ENCODE results near the gene ACRBP. TPM values are rescaled to one million over a fixed set of nuclear protein-coding genes. Genes with fewer than 3 reads are reported as not detected.

Gene ACRBP
- total RNA-seq, 1 experiment from 2014 or later = 0.77 TPM

GRCh38 chr12:6666211-6666610, 19.0 kb upstream of the ACRBP start:
- no peak overlapping the region for H3K4me2 ChIP-seq (ENCODE audit: low read length)
- TF ChIP-seq EZH2 (IDR thresholded peaks at IDR 0.05; ENCODE audit: low read length, unreplicated experiment) = no peak
- TF ChIP-seq EZH2phosphoT487 (IDR thresholded peaks at IDR 0.05; ENCODE audit: borderline replicate concordance, low read length) = no peak
- TF ChIP-seq CTCF (conservative IDR thresholded peaks at IDR 0.05; ENCODE audit: low read depth, low read length) = no peak
- no peak overlapping the region for H3K9ac ChIP-seq (ENCODE audit: low read length)
- no peaks in the 10 kb centered on the region for H4K20me1 ChIP-seq (ENCODE audit: low read length)
- no peak overlapping the region for H3K4me3 ChIP-seq (ENCODE audit: low read length)
- CTCF ChIA-PET = interaction anchor here (0.7 kb wide), 1 partner anchor 18 kb away, joined by 8 read pairs; no protein-coding TSS in a partner anchor
- POLR2A ChIA-PET (ENCODE audit: unreplicated experiment) = no interaction called here
- no peaks in the 10 kb centered on the region for H3K9me3 ChIP-seq (ENCODE audit: low read length)
- intact Hi-C loops (cut with micrococcal nuclease) = no loop called here
- H3K79me2 ChIP-seq (ENCODE audit: low read length) = peaks cover 11% of the 10 kb centered on the region
- no TSS peak for BruUV-seq (replicated peaks)
- H3K9me2 ChIP-seq (replicated peaks; ENCODE audit: low read length) = no peaks in the 10 kb centered on the region
- H3K27ac ChIP-seq (ENCODE audit: low read length) = no peak overlapping the region
- ATAC-seq = no peak
- no peaks in the 10 kb centered on the region for H3F3A ChIP-seq (ENCODE audit: low read length, unreplicated experiment)
- H3K36me3 ChIP-seq (ENCODE audit: low read depth, low read length) = peaks cover 26% of the 10 kb centered on the region; the same call in 1 of the 2 replicates
- H3K27me3 ChIP-seq (ENCODE audit: low read length) = no peaks in the 10 kb centered on the region
- no peak overlapping the region for H2AFZ ChIP-seq (ENCODE audit: low read length)
- H3K4me1 ChIP-seq (ENCODE audit: insufficient read depth, low read length) = peaks cover 8% of the 10 kb centered on the region; the same call in 1 of the 2 replicates
- no peak for DNase-seq

- ChIA-PET CTCF (no interaction called here), POLR2A (ENCODE audit: unreplicated experiment) (interaction anchor here (0.5 to 0.6 kb wide), 2 partner anchors 25 to 277 kb away, joined by 7 to 9 read pairs; partner anchors contain the start of gene ZNF384)
- H3K4me2 ChIP-seq (ENCODE audit: low read length) = no peak overlapping the region
- no TSS peak for BruUV-seq (replicated peaks)
- ATAC-seq = no peak
- H2AFZ ChIP-seq (ENCODE audit: low read length) = no peak overlapping the region
- no peaks in the 10 kb centered on the region for H4K20me1 ChIP-seq (ENCODE audit: low read length)
- H3K27ac ChIP-seq (ENCODE audit: low read length) = no peak overlapping the region
- TF ChIP-seq EZH2phosphoT487 (IDR thresholded peaks at IDR 0.05; ENCODE audit: borderline replicate concordance, low read length) (no peak), EZH2 (IDR thresholded peaks at IDR 0.05; ENCODE audit: low read length, unreplicated experiment) (no peak)
- peaks cover 11% of the 10 kb centered on the region for H3K79me2 ChIP-seq (ENCODE audit: low read length)
- peaks cover 8% of the 10 kb centered on the region; the same call in 1 of the 2 replicates for H3K4me1 ChIP-seq (ENCODE audit: insufficient read depth, low read length)
- no peaks in the 10 kb centered on the region for H3K9me3 ChIP-seq (ENCODE audit: low read length)
- DNase-seq = no peak
- H3K36me3 ChIP-seq (ENCODE audit: low read depth, low read length) = peaks cover 13% of the 10 kb centered on the region; the same call in 1 of the 2 replicates
- no peaks in the 10 kb centered on the region for H3K27me3 ChIP-seq (ENCODE audit: low read length)
- no peak overlapping the region for H3K4me3 ChIP-seq (ENCODE audit: low read length)
- intact Hi-C loops (cut with micrococcal nuclease) = loop anchor here (5.0 kb wide), 1 partner anchor 48 kb away; no protein-coding TSS in a partner anchor
- no peak overlapping the region for H3K9ac ChIP-seq (ENCODE audit: low read length)
- H3F3A ChIP-seq (ENCODE audit: low read length, unreplicated experiment) = no peaks in the 10 kb centered on the region
- no peaks in the 10 kb centered on the region for H3K9me2 ChIP-seq (replicated peaks; ENCODE audit: low read length)
Observed at GRCh38 chr12:6664902-6665301, 17.7 kb upstream of the ACRBP start.

GRCh38 chr12:6662906-6663742, 15.9 kb upstream of the ACRBP start, which contains the start of gene ING4:
Gene ING4 (minus strand): TSS chr12:6663119. CDS start chr12:6663101, 18 bp downstream.
- Histone ChIP-seq H3K79me2 (ENCODE audit: low read length) (peaks cover 11% of the 10 kb centered on the region), H3F3A (ENCODE audit: low read length, unreplicated experiment) (no peaks in the 10 kb centered on the region), H3K4me3 (ENCODE audit: low read length) (peak within 1 kb of the TSS; percentile 75), H2AFZ (ENCODE audit: low read length) (peak within 1 kb of the TSS; percentile 81), H3K36me3 (ENCODE audit: low read depth, low read length) (peaks cover 4% of the 10 kb centered on the region; the same call in 1 of the 2 replicates), H3K9me3 (ENCODE audit: low read length) (no peaks in the 10 kb centered on the region), H3K9me2 (replicated peaks; ENCODE audit: low read length) (no peaks in the 10 kb centered on the region), H3K27me3 (ENCODE audit: low read length) (no peaks in the 10 kb centered on the region), H3K9ac (ENCODE audit: low read length) (peak within 1 kb of the TSS; percentile 69), H3K4me2 (ENCODE audit: low read length) (peak within 1 kb of the TSS; percentile 91), H4K20me1 (ENCODE audit: low read length) (no peaks in the 10 kb centered on the region), H3K27ac (ENCODE audit: low read length) (peak within 1 kb of the TSS; percentile 45), H3K4me1 (ENCODE audit: insufficient read depth, low read length) (peaks cover 8% of the 10 kb centered on the region; the same call in 1 of the 2 replicates)
- no peak for TF ChIP-seq EZH2phosphoT487 (IDR thresholded peaks at IDR 0.05; ENCODE audit: borderline replicate concordance, low read length)
- no peak for TF ChIP-seq CTCF (conservative IDR thresholded peaks at IDR 0.05; ENCODE audit: low read depth, low read length)
- TF ChIP-seq EZH2 (IDR thresholded peaks at IDR 0.05; ENCODE audit: low read length, unreplicated experiment) = no peak
- POLR2A ChIA-PET (ENCODE audit: unreplicated experiment) = no interaction called here
- peak; percentile 99 for ATAC-seq
- BruUV-seq (replicated peaks) = TSS peak; percentile 75
- peak; percentile 97 for DNase-seq
- CTCF ChIA-PET = no interaction called here
- intact Hi-C loops (cut with micrococcal nuclease) = loop anchor here (1.0 to 5.0 kb wide), 2 partner anchors 26 to 46 kb away; partner anchors contain the start of gene ZNF384

Measured in PC-3 (cell line).